Keratinocyte (primary cell): ENCODE results near the gene A2M.

Source experiments
- CTCF ChIP-seq, 3 experiments: IDR thresholded peaks in 1 of 3; conservative IDR thresholded peaks in 1 of 3; optimal IDR thresholded peaks in 1 of 3; 2 replicates in 2 of 3; 3 replicates in 1 of 3; pipeline versions ENCODE3 to v1.5.1; 2011; ENCODE audit warnings: low read length in 3 of 3, mild to moderate bottlenecking in 3 of 3, moderate library complexity in 2 of 3, control low read depth in 1 of 3, inconsistent platforms in 1 of 3; ENCODE audit not compliant: insufficient read depth in 2 of 3; ENCODE audit errors: extremely low read depth in 1 of 3
- EZH2 ChIP-seq: IDR thresholded peaks from one replicate; pipeline ENCODE4 v1.6.1; 2012; ENCODE audit warnings: inconsistent platforms, mild to moderate bottlenecking, low read length, moderate library complexity

GRCh38 chr12:9095322-9095721 lies 20.4 kb downstream of the A2M start:
- TF ChIP-seq CTCF (optimal IDR thresholded peaks at IDR 0.05 in 1 of 3, IDR thresholded peaks at IDR 0.05 in 1 of 3, conservative IDR thresholded peaks at IDR 0.05 in 1 of 3; ENCODE audit: extremely low read depth in 1 of 3, insufficient read depth in 2 of 3, low read length in 3 of 3) (no peak), EZH2 (no peak)
